Esophagus squamous epithelium (tissue), 5 donors: ENCODE results near the gene METTL22. TPM values are rescaled to one million over a fixed set of nuclear protein-coding genes. Genes with fewer than 3 reads are reported as not detected.
"Not testable (repeated sequence)": the region's sequence is repeated elsewhere in the genome, so short reads cannot be mapped to it uniquely, and the experiment has no call there.

Source experiments
- DNase-seq: peaks from one replicate; lab custom pipeline; 2025; lab: John Stamatoyannopoulos, UW
- H3K27ac ChIP-seq, 4 donors: fragments of 200-600 bp; sonication (generic); one replicate each; pipeline ENCODE4 v1.5.1; 2016 to 2019; ENCODE audit warnings: mild to moderate bottlenecking in 1 of 4
- H3K27me3 ChIP-seq, 4 donors: fragments of 200-600 bp; sonication (generic); 1 replicate in 3 of 4; 2 replicates in 1 of 4; pipeline versions ENCODE4 v1.5.1 to v1.6.0; 2017 to 2021; ENCODE audit warnings: antibody characterized with exemption in 1 of 4
- H3K36me3 ChIP-seq, 3 donors: fragments of 200-600 bp; sonication (generic); one replicate each; pipeline ENCODE4 v1.5.1; 2016 to 2019
- H3K4me1 ChIP-seq, 3 donors: fragments of 200-600 bp; sonication (generic); one replicate each; pipeline ENCODE4 v1.5.1; 2017 to 2019
- H3K4me3 ChIP-seq, 4 donors: fragments of 200-600 bp; sonication (generic); 1 replicate in 3 of 4; 2 replicates in 1 of 4; pipeline ENCODE4 v1.5.1; 2016 to 2019; ENCODE audit warnings: mild to moderate bottlenecking in 2 of 4, moderate library complexity in 1 of 4
- H3K9me3 ChIP-seq, 3 donors: fragments of 200-600 bp; sonication (generic); one replicate each; pipeline ENCODE4 v1.5.1; 2016 to 2019
- POLR2A ChIP-seq, 4 donors: fragments of 450-650 bp; IDR thresholded peaks; one replicate each; pipeline ENCODE4 v1.6.1; 2017; ENCODE audit warnings: antibody characterized with exemption in 4 of 4, mild to moderate bottlenecking in 4 of 4, moderate library complexity in 3 of 4
- WGBS, 2 donors: methylation state at CpG; one replicate each; pipeline ENCODE4 v1.1.5; 2018; 5-methylcytosine and 5-hydroxymethylcytosine counted together
- intact Hi-C: fragments of 100-400 bp; cut with DNase I; formaldehyde crosslinking; loops from one replicate; pipeline ENCODE4 v1.15.0; 2022
- total RNA-seq, 4 donors: library from RNA; depleted of rRNA; stranded (reverse); fragments of >200 nt; gene quantifications; one replicate each; pipeline ENCODE4 v1.1.0, GENCODE V29; 2016
- TF ChIP-seq, protein P1 (sequence below), 6 experiments: fragments of 450-650 bp in 4 of 6; fragments of 200-600 bp in 2 of 6; sonication (generic) in 2 of 6; IDR thresholded peaks; one replicate each; pipeline ENCODE4 v1.5.1; 2016 to 2019; ENCODE audit warnings: antibody characterized with exemption in 6 of 6, mild to moderate bottlenecking in 4 of 6, moderate library complexity in 4 of 6
- donor health status: DM: yes; HTN: yes; CAD: no.

Gene METTL22
- total RNA-seq, 4 donors from 2014 or later = 4.9 to 28.4 (median 13.0) TPM

DNA sequence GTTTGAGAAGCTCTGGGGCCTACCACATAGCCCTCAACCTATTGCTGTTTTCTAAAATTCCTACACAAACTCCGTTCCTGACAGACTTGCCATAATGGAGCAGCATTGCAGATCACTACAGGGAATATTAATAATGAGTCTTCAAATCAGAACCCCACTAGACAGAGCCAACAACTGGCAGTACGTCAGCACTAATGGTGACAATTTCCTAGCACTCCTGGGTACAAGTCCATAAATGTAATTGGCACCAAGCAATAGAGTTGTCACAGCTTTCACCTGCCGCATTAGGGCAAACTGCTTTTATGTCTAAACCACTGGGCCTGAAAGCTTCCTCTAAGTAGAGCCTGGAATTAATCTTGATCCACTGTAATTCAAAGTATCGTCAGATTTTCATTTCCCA, 27.4 kb downstream of the METTL22 start:
- H3K9me3 ChIP-seq = no peaks in the 10 kb centered on the region
- peaks cover 0 to 13% (median 0%) of the 10 kb centered on the region in 3 donors for H3K4me1 ChIP-seq
- no peak for DNase-seq
- intact Hi-C loops = no loop called here
- no peaks in the 10 kb centered on the region for H3K27me3 ChIP-seq
- 76 to 84% methylated on average over 4 of the region's 4 CpGs for WGBS, 2 donors
- no peak overlapping the region for H3K27ac ChIP-seq
- H3K4me3 ChIP-seq = no peak overlapping the region
- TF ChIP-seq, protein P1, sequence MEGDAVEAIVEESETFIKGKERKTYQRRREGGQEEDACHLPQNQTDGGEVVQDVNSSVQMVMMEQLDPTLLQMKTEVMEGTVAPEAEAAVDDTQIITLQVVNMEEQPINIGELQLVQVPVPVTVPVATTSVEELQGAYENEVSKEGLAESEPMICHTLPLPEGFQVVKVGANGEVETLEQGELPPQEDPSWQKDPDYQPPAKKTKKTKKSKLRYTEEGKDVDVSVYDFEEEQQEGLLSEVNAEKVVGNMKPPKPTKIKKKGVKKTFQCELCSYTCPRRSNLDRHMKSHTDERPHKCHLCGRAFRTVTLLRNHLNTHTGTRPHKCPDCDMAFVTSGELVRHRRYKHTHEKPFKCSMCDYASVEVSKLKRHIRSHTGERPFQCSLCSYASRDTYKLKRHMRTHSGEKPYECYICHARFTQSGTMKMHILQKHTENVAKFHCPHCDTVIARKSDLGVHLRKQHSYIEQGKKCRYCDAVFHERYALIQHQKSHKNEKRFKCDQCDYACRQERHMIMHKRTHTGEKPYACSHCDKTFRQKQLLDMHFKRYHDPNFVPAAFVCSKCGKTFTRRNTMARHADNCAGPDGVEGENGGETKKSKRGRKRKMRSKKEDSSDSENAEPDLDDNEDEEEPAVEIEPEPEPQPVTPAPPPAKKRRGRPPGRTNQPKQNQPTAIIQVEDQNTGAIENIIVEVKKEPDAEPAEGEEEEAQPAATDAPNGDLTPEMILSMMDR (IDR thresholded peaks at IDR 0.05) = no peak
- TF ChIP-seq POLR2A (IDR thresholded peaks at IDR 0.05) = no peak
- peaks cover 23 to 53% (median 28%) of the 10 kb centered on the region in 3 donors for H3K36me3 ChIP-seq

DNA sequence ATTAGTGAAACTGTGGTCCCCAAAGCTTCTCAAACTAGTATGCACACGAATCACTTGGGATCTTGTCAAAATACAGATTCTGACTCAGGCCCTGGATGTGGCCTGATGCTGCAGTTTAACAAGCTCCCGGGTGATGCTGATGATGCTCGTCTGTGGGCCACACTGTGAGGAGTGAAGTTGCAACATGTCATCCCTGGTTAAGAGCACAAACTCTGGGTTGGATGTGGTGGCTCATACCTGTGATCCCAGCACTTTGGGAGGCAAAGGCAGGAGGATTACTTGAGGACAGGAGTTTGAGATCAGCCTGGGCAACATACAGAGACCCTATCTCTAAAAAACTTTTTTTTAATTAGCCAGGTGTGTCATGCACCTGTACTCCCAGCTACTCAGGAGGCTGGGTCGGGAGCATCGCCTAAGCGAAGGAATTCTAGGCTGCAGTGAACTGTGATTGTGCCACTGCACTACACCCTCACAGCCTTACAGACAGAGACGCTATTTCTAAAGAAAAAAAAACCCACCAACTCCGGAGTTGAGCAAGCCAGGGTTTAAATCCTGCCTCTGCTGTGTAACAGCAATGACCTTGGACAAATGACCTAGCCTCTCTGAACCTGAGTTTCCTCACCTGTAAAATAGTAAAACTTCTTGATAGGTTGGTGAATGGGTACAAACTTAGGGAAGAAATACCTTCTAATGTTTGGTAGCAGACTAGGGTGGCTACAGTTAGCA, 28.5 kb downstream of the METTL22 start:
- no peaks in the 10 kb centered on the region for H3K27me3 ChIP-seq
- no peak overlapping the region for H3K4me3 ChIP-seq
- TF ChIP-seq POLR2A (IDR thresholded peaks at IDR 0.05) = no peak
- H3K36me3 ChIP-seq = peaks cover 12 to 41% (median 17%) of the 10 kb centered on the region in 3 donors
- intact Hi-C loops = no loop called here
- H3K27ac ChIP-seq = no peak overlapping the region
- 63 to 72% methylated on average over 6 to 7 of the region's 8 CpGs for WGBS, 2 donors
- no peaks in the 10 kb centered on the region for H3K9me3 ChIP-seq
- H3K4me1 ChIP-seq = peaks cover 0 to 13% (median 0%) of the 10 kb centered on the region in 3 donors
- DNase-seq = no peak

DNA sequence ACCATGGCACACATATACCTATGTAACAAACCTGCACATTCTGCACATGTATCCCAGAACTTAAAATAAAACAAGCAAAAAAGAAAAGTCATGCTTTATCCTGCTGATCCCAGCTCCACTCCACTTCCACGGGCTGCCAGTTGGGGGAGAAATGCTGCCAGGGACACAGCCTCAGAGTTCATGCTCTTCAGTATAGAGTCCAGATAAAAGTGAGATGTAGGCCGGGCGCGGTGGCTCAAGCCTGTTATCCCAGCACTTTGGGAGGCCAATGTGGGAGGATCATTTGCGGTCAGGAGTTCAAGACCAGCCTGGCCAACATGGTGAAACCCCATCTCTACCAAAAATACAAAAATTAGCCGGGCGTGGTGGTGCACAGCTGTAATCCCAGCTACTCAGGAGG, 30.5 kb downstream of the METTL22 start:
- WGBS, 2 donors = 76 to 77% methylated on average over 6 of the region's 7 CpGs
- intact Hi-C loops = not testable (repeated sequence)

DNA sequence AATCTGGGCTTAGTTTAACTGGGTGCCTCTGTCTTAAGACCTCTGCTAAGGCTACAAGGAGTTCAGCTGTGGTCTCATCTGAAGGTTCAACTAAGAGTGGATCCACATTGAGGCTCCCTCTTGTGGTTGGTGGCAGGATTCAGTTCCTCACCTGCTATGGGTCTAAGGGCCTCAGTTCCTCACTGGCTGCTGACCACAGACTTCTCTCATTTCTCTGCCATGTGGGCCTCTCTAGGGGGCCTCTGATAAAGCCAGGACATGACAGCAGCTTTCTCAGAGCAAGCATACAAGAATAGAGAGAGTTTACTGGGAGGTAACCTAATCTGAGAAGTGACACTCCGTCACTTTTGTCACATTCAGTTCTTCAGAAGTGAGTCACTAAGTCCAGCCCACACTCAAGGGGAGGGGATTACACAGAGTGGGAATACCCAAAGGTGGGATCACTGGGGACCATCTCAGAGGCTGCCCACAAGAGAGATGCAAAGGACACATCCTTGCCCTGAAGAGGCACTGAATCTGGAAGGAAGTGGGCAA, 33.8 kb downstream of the METTL22 start:
- intact Hi-C loops = loop anchor here (5.0 kb wide), 2 partner anchors 88 to 232 kb away; no protein-coding TSS in a partner anchor
- no peak for TF ChIP-seq POLR2A (IDR thresholded peaks at IDR 0.05)
- TF ChIP-seq, protein P1 (IDR thresholded peaks at IDR 0.05) = peak in 3 of 6 experiments; percentile 32 to 67 (median 36)
- no peak for DNase-seq
- Histone ChIP-seq H3K27ac (no peak overlapping the region), H3K4me1 (no peaks in the 10 kb centered on the region), H3K36me3 (no peaks in the 10 kb centered on the region), H3K9me3 (no peaks in the 10 kb centered on the region), H3K27me3 (no peaks in the 10 kb centered on the region), H3K4me3 (no peak overlapping the region)
- WGBS, 2 donors = 60 to 100% methylated on average over 1 of the region's 1 CpG

More for the DNA sequence above, 30.5 kb downstream of the METTL22 start:
- H3K4me3 ChIP-seq, H3K9me3 ChIP-seq, H3K4me1 ChIP-seq, DNase-seq, H3K27me3 ChIP-seq, H3K27ac ChIP-seq: not testable (repeated sequence)
- H3K36me3 ChIP-seq = peaks cover 2 to 23% (median 8%) of the 10 kb centered on the region in 3 donors
- TF ChIP-seq, protein P1 (IDR thresholded peaks at IDR 0.05) = peak in 2 of 6 experiments; percentile 12 to 38

DNA sequence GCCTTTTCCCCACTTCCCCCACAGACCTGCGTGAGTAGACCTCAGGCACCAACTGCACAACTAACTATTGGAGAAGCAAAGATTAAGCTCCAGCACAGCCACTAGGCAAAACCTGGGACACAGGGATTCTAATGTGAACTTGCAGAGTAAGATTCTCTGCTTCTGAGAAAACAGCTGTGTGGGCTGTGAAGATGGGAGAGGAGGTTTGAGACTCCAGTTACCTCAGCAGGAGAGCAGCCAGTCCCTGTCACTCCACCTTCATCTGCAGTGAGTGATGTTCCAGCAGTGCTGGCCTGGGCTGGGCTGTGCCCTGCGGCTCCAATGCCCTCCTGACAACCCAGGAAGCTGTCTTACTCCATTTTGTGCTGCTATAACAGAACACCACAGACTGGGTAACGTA, 34.9 kb downstream of the METTL22 start:
- 40 to 67% methylated on average over 1 to 2 of the region's 3 CpGs for WGBS, 2 donors
- intact Hi-C loops = loop anchor here (5.0 kb wide), 2 partner anchors 89 to 231 kb away; no protein-coding TSS in a partner anchor

More for the DNA sequence above, 34.9 kb downstream of the METTL22 start:
- no peaks in the 10 kb centered on the region for H3K27me3 ChIP-seq
- no peaks in the 10 kb centered on the region for H3K36me3 ChIP-seq
- no peaks in the 10 kb centered on the region for H3K4me1 ChIP-seq
- DNase-seq = no peak
- TF ChIP-seq POLR2A (IDR thresholded peaks at IDR 0.05) = no peak
- TF ChIP-seq, protein P1 (IDR thresholded peaks at IDR 0.05) = no peak
- H3K9me3 ChIP-seq = no peaks in the 10 kb centered on the region
- no peak overlapping the region for H3K4me3 ChIP-seq
- H3K27ac ChIP-seq = no peak overlapping the region
